Activated B cell treated with CpG ODN at 0.5 μM for 24 hours (primary cell): ENCODE measurements around the gene DNAJB11. TPM values are rescaled to one million over a fixed set of nuclear protein-coding genes. Genes with fewer than 3 reads are reported as not detected.

Experiments
- ATAC-seq: fragments of 200-7000 bp; cut with Tn5 transposase; one replicate; pipeline ENCODE4 v1.10.0; 2021; ENCODE audit warnings: low read depth, mild to moderate bottlenecking, moderate library complexity
- CTCF ChIA-PET: fragments of 350-600 bp; sonication (Branson Sonifier 250); formaldehyde crosslinking; loops from one replicate; lab custom pipeline; 2021; ENCODE audit warnings: antibody characterized with exemption; lab: Charles Lee
- POLR2A ChIA-PET: fragments of 350-600 bp; sonication (Branson Sonifier 250); formaldehyde crosslinking; loops from one replicate; lab custom pipeline; 2021; ENCODE audit warnings: antibody characterized with exemption; lab: Charles Lee
- DNase-seq: peaks from one replicate; pipeline ENCODE4 v3.0.0; 2022
- H3K27ac Mint-ChIP-seq: one replicate; pipeline ENCODE4 v1.8.0; 2020; ENCODE audit warnings: mixed read lengths
- H3K27me3 Mint-ChIP-seq: one replicate; pipeline ENCODE4 v1.8.0; 2021; ENCODE audit warnings: mixed read lengths
- H3K36me3 Mint-ChIP-seq: one replicate; pipeline ENCODE4 v1.8.0; 2021; ENCODE audit warnings: low read depth, mixed read lengths
- H3K4me1 Mint-ChIP-seq: one replicate; pipeline ENCODE4 v1.8.0; 2021; ENCODE audit warnings: mixed read lengths
- H3K4me3 Mint-ChIP-seq: one replicate; pipeline ENCODE4 v1.8.0; 2020; ENCODE audit warnings: mild to moderate bottlenecking, mixed read lengths
- H3K9me3 Mint-ChIP-seq: one replicate; pipeline ENCODE4 v1.8.0; 2020; ENCODE audit warnings: mixed read lengths
- CTCF ChIP-seq: fragments of 200-600 bp; IDR thresholded peaks from one replicate; pipeline ENCODE4 v1.8.0; 2022; ENCODE audit warnings: antibody characterized with exemption, mild to moderate bottlenecking
- intact Hi-C: fragments of 100-400 bp; cut with micrococcal nuclease; formaldehyde crosslinking; loops from one replicate; pipeline ENCODE4 v1.15.1; 2024
- total RNA-seq: library from RNA; stranded (reverse); gene quantifications from 2 replicates; pipeline ENCODE4 v1.2.3, GENCODE V29; 2022

The DNAJB11 gene
- total RNA-seq, 1 donor from 2014 or later = 51.3 TPM

DNA sequence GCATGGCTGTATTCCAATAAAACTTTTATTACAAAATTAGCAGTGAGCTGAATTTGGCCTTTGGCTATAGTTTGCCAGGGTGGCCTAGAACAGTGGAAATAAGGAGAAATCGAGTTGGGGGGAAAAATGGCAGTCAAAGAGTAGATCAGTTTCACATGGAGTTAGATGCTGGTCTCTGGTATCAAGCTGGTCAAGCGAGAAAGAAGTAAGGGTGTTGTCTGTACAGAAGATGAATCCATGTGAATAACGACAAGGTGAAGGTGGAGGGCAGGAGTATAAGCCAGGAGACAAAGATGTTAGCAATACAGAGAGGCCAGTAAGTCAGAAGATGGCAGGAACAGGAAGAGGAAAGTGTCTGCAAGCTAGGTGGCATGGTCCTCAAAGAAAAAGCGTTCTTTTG, 54.1 kb downstream of the DNAJB11 start:
- ATAC-seq (no peak), DNase-seq (no peak)
- Mint-ChIP-seq H3K4me3 (no peak overlapping the region), H3K9me3 (no peaks in the 10 kb centered on the region), H3K27me3 (peaks cover 11% of the 10 kb centered on the region), H3K4me1 (no peaks in the 10 kb centered on the region), H3K36me3 (no peaks in the 10 kb centered on the region), H3K27ac (no peak overlapping the region)
- POLR2A ChIA-PET = no interaction called here
- no peak for TF ChIP-seq CTCF
- CTCF ChIA-PET = interaction anchor here (3.2 kb wide), 1 partner anchor 9 kb away, joined by 23 read pairs; no protein-coding TSS in a partner anchor
- intact Hi-C loops = no loop called here

DNA sequence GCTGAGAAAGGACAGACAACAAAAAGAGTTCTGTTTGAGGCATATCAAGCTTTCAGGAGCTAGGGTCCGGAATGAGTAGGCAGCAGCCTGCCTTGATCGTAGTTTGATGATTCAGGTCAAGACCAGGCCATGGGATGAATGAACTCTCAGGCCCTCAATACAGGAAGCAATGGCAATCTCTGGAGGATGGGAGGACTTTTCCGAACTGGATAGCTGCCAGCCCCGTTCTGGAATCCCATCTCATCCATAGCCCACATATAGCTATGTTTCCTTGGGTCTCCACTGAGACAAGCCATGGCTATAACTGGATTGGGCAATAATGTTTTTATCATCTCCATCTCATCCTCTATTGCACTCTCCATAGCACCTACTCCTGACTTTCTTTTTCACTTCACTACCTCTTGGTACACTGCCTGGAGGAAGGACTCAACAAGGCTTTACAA, 55.1 kb downstream of the DNAJB11 start:
- no peak overlapping the region for H3K27ac Mint-ChIP-seq
- H3K9me3 Mint-ChIP-seq = no peaks in the 10 kb centered on the region
- no peak overlapping the region for H3K4me3 Mint-ChIP-seq
- intact Hi-C loops = no loop called here
- no peak for TF ChIP-seq CTCF
- CTCF ChIA-PET = interaction anchor here (1.0 to 3.2 kb wide), 2 partner anchors 10 to 642 kb away, joined by 4 to 23 read pairs; no protein-coding TSS in a partner anchor
- ATAC-seq (no peak), DNase-seq (no peak)
- peaks cover 11% of the 10 kb centered on the region for H3K27me3 Mint-ChIP-seq
- no peaks in the 10 kb centered on the region for H3K4me1 Mint-ChIP-seq
- no peaks in the 10 kb centered on the region for H3K36me3 Mint-ChIP-seq
- POLR2A ChIA-PET = no interaction called here

DNA sequence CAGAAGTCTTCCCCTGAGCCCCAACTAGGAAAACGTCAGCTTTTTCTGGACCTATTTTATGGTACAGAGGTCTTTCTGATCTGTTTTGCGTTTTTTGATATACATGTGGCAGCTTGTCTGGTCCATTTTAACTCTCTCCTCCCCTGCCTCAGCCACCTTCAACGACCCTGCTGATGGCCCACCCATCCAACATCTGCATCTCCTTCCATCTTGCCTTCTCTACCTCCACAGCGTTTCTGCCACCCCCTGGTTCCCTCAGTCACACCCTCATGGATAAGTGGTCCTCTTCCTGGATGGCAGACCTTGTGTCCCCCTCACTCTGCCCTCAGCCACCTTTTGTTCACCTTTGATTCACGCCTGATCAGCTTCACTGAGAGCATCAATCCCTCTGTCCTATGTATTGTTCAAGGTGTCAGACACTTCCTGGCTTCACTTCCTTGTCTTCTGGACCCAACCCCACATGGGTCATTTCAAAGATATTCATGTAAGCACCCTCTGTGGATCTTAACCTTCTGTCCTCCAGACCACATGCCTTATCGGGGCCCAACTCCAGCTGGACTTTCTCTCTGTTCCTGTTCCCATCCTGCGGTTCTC, 55.8 kb downstream of the DNAJB11 start:
- peaks cover 4% of the 10 kb centered on the region for H3K27me3 Mint-ChIP-seq
- intact Hi-C loops = no loop called here
- CTCF ChIA-PET = interaction anchor here (3.2 kb wide), 1 partner anchor 10 kb away, joined by 23 read pairs; no protein-coding TSS in a partner anchor

GRCh38 chr3:186627852-186628414, 57.4 kb downstream of the DNAJB11 start:
- H3K4me3 Mint-ChIP-seq = no peak overlapping the region
- H3K27ac Mint-ChIP-seq = no peak overlapping the region
- POLR2A ChIA-PET = no interaction called here
- H3K4me1 Mint-ChIP-seq = no peaks in the 10 kb centered on the region
- ATAC-seq (no peak), DNase-seq (no peak)
- H3K9me3 Mint-ChIP-seq = no peaks in the 10 kb centered on the region
- TF ChIP-seq CTCF = no peak
- peaks cover 3% of the 10 kb centered on the region for H3K27me3 Mint-ChIP-seq
- CTCF ChIA-PET = no interaction called here
- no peaks in the 10 kb centered on the region for H3K36me3 Mint-ChIP-seq
- intact Hi-C loops = no loop called here

More for the DNA sequence above, 55.8 kb downstream of the DNAJB11 start:
- Mint-ChIP-seq H3K36me3 (no peaks in the 10 kb centered on the region), H3K4me1 (no peaks in the 10 kb centered on the region), H3K27ac (no peak overlapping the region), H3K4me3 (no peak overlapping the region), H3K9me3 (no peaks in the 10 kb centered on the region)
- ATAC-seq (no peak), DNase-seq (no peak)
- no peak for TF ChIP-seq CTCF
- POLR2A ChIA-PET = no interaction called here

- H3K9me3 Mint-ChIP-seq = no peaks in the 10 kb centered on the region
- ATAC-seq = no peak
- no peaks in the 10 kb centered on the region for H3K4me1 Mint-ChIP-seq
- H3K27me3 Mint-ChIP-seq = no peaks in the 10 kb centered on the region
- CTCF ChIA-PET = no interaction called here
- POLR2A ChIA-PET = no interaction called here
- no peak for TF ChIP-seq CTCF
- no peaks in the 10 kb centered on the region for H3K36me3 Mint-ChIP-seq
- no peak for DNase-seq
- H3K27ac Mint-ChIP-seq = no peak overlapping the region
- no peak overlapping the region for H3K4me3 Mint-ChIP-seq
- intact Hi-C loops = no loop called here
Measured at GRCh38 chr3:186628756-186629155, 58.2 kb downstream of the DNAJB11 start.
